Stimulated activated naive CD4-positive, alpha-beta T cell treated with Interleukin-2 at 50 U/mL for 16 hours (primary cell): ENCODE results near the gene EGFLAM.
"Not testable (repeated sequence)": the region's sequence is repeated elsewhere in the genome, so short reads cannot be mapped to it uniquely, and the experiment has no call there.

ENCODE experiments used
- DNase-seq: peaks from one replicate; lab custom pipeline; 2025; lab: John Stamatoyannopoulos, UW

Gene EGFLAM

GRCh38 chr5:38376404-38376803 lies 118.0 kb downstream of the EGFLAM start:
- no peak for DNase-seq

- no peak for DNase-seq
Observed at GRCh38 chr5:38378579-38378978, 120.2 kb downstream of the EGFLAM start.

- no peak for DNase-seq
Observed at GRCh38 chr5:38379350-38379937, 121.1 kb downstream of the EGFLAM start.

GRCh38 chr5:38380537-38380936 lies 122.2 kb downstream of the EGFLAM start:
- DNase-seq = no peak

- no peak for DNase-seq
Observed at GRCh38 chr5:38381361-38381760, 123.0 kb downstream of the EGFLAM start.

- peak; percentile 7 for DNase-seq
Observed at GRCh38 chr5:38382898-38383297, 124.5 kb downstream of the EGFLAM start.

GRCh38 chr5:38383701-38384100 lies 125.3 kb downstream of the EGFLAM start:
- DNase-seq = no peak

- DNase-seq = no peak
Observed at GRCh38 chr5:38384396-38384795, 126.0 kb downstream of the EGFLAM start.

- no peak for DNase-seq
Observed at GRCh38 chr5:38387161-38387560, 128.8 kb downstream of the EGFLAM start.

- DNase-seq = no peak
Observed at GRCh38 chr5:38393636-38394035, 135.3 kb downstream of the EGFLAM start.

GRCh38 chr5:38396766-38397165 lies 138.4 kb downstream of the EGFLAM start:
- DNase-seq = no peak

GRCh38 chr5:38400365-38400764 lies 142.0 kb downstream of the EGFLAM start:
- DNase-seq = no peak

- DNase-seq = no peak
Observed at GRCh38 chr5:38401145-38401544, 142.8 kb downstream of the EGFLAM start.

- no peak for DNase-seq
Observed at GRCh38 chr5:38403406-38403805, 145.0 kb downstream of the EGFLAM start.

- no peak for DNase-seq
Observed at GRCh38 chr5:38403877-38404635, 145.7 kb downstream of the EGFLAM start.

GRCh38 chr5:38404667-38405276 lies 146.4 kb downstream of the EGFLAM start:
- DNase-seq = no peak

GRCh38 chr5:38408446-38409198 lies 150.3 kb downstream of the EGFLAM start:
- DNase-seq = no peak

- DNase-seq = no peak
Observed at GRCh38 chr5:38410304-38410990, 152.1 kb downstream of the EGFLAM start.

- no peak for DNase-seq
Observed at GRCh38 chr5:38413696-38414095, 155.3 kb downstream of the EGFLAM start.

- no peak for DNase-seq
Observed at GRCh38 chr5:38414348-38414747, 156.0 kb downstream of the EGFLAM start.

GRCh38 chr5:38415772-38416171 lies 157.4 kb downstream of the EGFLAM start:
- DNase-seq = not testable (repeated sequence)

- no peak for DNase-seq
Observed at GRCh38 chr5:38417658-38418017, 159.3 kb downstream of the EGFLAM start.
